ENCODE data around the gene AKR7A3.
"Not testable (repeated sequence)": the region's sequence is repeated elsewhere in the genome, so short reads cannot be mapped to it uniquely, and the experiment has no call there.

Gene AKR7A3

GRCh38 chr1:19288324-19289241 lies at the start of gene AKR7A3:
Gene AKR7A3 (minus strand): TSS chr1:19288770. CDS start chr1:19288709, 61 bp downstream.
- TF ChIP-seq CTCF (IDR thresholded peaks at IDR 0.05): not testable (repeated sequence)

GRCh38 chr1:19338323-19338762 lies 49.8 kb upstream of the AKR7A3 start:
- TF ChIP-seq CTCF (IDR thresholded peaks at IDR 0.05): no peak

GRCh38 chr1:19337289-19337688 lies 48.7 kb upstream of the AKR7A3 start:
- TF ChIP-seq CTCF (IDR thresholded peaks at IDR 0.05): no peak

GRCh38 chr1:19336543-19336942 lies 48.0 kb upstream of the AKR7A3 start:
- no peak for TF ChIP-seq CTCF (IDR thresholded peaks at IDR 0.05)

GRCh38 chr1:19333587-19334354 lies 45.2 kb upstream of the AKR7A3 start:
- TF ChIP-seq CTCF (IDR thresholded peaks at IDR 0.05): no peak

- TF ChIP-seq CTCF (IDR thresholded peaks at IDR 0.05): no peak
Observed at GRCh38 chr1:19332832-19333231, 44.3 kb upstream of the AKR7A3 start.

- no peak for TF ChIP-seq CTCF (IDR thresholded peaks at IDR 0.05)
Observed at GRCh38 chr1:19331262-19331878, 42.8 kb upstream of the AKR7A3 start.
